ENCODE data around the gene CDC42EP1.
A peak's percentile ranks its signal among the peaks of the same experiment; 100 is the strongest.
"Not testable (repeated sequence)": the region's sequence is repeated elsewhere in the genome, so short reads cannot be mapped to it uniquely, and the experiment has no call there.

Gene CDC42EP1

GRCh38 chr22:37529652-37530345 lies 30.5 kb upstream of the CDC42EP1 start:
- FAIRE-seq (no peak), DNase-seq (ENCODE audit: extremely low spot score, insufficient read length, low read depth) (no peak)

DNA sequence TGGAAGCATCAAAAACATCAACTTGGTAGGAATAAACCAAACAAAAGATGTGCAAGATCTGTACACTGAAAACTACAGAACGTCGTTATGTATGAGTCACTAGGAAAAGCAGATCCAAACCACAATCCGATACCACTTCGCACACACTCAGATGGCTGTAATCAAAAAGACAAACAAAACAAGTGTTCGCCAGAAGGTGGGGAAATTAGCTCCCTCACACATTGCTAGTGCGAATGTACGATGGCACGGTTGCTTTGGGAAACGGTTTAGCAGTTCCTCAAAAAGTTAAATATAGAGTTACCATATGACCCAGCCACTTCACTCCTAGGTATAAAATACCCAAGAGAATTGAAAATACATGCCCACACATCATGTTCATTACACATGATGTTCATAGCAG lies 26.3 kb upstream of the CDC42EP1 start:
- peak; percentile 48 for FAIRE-seq
- DNase-seq (ENCODE audit: extremely low spot score, insufficient read length, low read depth), result no peak

GRCh38 chr22:37534445-37534844 lies 25.8 kb upstream of the CDC42EP1 start:
- FAIRE-seq, result no peak
- DNase-seq (ENCODE audit: extremely low spot score, insufficient read length, low read depth), result no peak

DNA sequence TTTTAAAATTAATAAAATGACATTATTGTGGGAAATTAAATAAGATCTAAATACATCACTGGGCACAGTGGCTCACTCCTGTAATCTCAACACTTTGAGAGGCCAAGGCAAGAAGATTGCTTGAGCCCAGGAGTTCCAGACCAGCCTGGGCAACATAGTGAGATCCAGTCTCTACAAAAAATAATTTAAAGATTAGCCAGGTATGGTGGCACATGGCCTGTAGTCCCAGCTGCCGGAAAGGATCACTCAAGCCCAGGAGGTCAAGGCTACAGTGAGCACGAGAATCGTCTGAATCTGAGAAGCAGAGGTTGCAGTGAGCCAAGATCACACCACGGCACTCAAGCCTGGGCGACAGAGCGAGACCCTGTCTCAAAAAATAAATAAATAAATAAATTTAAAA lies 25.1 kb upstream of the CDC42EP1 start:
- DNase-seq (ENCODE audit: extremely low spot score, insufficient read length, low read depth) (no peak), FAIRE-seq (no peak)

DNA sequence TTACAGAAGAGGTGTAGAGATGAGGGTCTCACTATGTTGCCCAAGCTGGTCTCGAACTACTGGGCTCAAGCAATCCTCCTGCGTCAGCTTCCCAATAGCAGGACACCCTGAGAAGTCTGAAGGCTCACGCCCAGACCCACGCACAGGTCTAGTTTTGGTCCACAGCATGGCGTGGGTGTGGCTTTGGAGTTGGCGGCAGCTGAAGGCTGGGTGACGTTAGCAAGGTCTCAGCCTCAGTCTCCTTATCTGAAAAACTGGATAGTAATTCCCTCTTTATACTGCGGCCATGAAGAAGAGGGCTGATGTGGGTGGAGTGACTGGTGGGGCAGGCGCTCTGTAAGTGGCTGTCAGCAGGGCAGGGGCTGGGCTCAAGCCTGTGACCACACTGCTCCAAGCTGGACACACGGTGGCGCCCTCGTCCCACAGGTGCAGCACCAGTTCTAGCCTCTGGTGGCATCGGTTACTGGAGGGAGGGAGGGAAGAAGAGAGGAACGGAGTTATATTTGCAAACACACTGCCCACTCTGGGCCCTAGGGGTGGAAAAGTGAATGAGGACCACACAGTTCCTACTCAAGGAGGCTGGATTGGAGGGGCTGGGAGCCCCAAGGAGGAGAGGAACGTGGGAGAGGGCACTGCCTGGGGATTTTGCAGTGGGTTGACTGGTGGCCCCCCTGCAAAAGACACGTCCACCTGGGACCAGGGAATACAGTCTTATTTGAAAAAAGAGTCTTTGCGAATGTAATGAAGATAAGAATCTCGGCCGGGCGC lies 21.5 kb upstream of the CDC42EP1 start:
- DNase-seq (ENCODE audit: extremely low spot score, insufficient read length, low read depth), result peak; percentile 87
- peak; percentile 96 for FAIRE-seq

GRCh38 chr22:37539790-37540189 lies 20.5 kb upstream of the CDC42EP1 start:
- FAIRE-seq; DNase-seq (ENCODE audit: extremely low spot score, insufficient read length, low read depth): not testable (repeated sequence)

- not testable (repeated sequence) for FAIRE-seq; DNase-seq (ENCODE audit: extremely low spot score, insufficient read length, low read depth)
Measured at GRCh38 chr22:37542416-37542815, 17.9 kb upstream of the CDC42EP1 start.

GRCh38 chr22:37542959-37543358 lies 17.3 kb upstream of the CDC42EP1 start:
- no peak for FAIRE-seq
- no peak for DNase-seq (ENCODE audit: extremely low spot score, insufficient read length, low read depth)

DNA sequence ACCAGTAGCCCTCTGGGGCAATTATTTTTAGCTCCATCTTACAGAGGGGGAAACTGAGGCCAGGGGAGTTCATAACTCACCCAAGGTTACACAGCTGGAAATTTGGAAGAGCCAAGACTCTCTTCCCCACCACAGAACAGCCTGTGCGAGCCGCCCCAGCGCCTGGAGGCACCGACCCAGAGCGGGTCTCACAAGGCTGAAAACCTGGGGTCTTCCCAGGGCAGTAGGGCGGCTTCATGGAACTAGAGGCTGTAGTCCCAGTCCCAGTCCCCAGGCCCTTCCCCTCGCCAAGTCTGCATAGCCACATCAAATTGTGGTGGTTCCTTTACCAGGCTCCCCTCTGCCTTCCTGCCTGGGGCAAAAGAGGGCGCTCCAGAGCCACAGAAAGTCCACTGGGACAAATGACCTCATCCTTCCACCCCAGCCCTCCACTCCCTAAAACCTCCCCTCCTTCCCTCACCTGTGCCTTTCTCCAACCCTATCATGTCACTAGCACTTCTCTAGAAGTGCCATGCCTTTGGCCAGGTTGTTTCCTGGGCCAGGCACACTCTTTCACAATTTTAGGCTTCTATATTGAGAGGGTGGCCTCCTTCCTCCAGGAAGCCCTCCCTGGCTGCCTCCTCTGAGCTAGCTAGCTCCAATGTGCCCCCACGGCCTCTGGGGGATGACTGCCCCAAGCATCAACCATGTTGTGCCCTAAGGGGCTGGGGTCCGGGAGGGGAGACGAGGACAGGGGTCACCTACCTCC lies 15.2 kb upstream of the CDC42EP1 start:
- DNase-seq (ENCODE audit: extremely low spot score, insufficient read length, low read depth) (no peak), FAIRE-seq (peak; percentile 33)

- DNase-seq (ENCODE audit: extremely low spot score, insufficient read length, low read depth), result no peak
Measured at GRCh38 chr22:37545703-37546436, 14.4 kb upstream of the CDC42EP1 start.

GRCh38 chr22:37546437-37547250 lies 13.6 kb upstream of the CDC42EP1 start:
- no peak for DNase-seq (ENCODE audit: extremely low spot score, insufficient read length, low read depth)
- FAIRE-seq, result no peak

More at GRCh38 chr22:37545703-37546436, 14.4 kb upstream of the CDC42EP1 start:
- no peak for FAIRE-seq

DNA sequence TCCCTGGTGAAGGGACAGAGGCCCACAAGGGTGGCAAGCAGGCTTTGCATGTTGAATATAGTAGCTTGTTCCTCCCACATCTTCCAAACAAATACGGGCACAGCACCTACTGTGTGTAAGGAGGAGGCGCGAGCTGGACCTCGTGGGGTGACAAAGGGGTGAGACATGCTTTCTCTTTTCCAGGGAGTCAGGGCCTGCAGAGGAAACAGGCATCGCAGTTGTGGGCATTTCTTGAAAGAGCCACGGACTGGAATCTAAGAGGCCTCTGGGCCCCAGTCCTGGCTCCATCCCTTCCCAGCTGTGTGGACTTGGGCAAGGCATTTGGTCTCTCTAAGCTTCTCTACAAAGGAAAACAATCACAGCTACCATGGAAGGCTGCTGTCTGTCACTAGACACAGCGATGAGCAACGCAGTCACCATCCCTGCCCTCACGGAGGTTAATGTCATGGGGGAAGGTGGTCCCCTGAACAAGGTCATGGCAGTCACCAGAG lies 13.0 kb upstream of the CDC42EP1 start:
- FAIRE-seq (no peak), DNase-seq (ENCODE audit: extremely low spot score, insufficient read length, low read depth) (no peak)

DNA sequence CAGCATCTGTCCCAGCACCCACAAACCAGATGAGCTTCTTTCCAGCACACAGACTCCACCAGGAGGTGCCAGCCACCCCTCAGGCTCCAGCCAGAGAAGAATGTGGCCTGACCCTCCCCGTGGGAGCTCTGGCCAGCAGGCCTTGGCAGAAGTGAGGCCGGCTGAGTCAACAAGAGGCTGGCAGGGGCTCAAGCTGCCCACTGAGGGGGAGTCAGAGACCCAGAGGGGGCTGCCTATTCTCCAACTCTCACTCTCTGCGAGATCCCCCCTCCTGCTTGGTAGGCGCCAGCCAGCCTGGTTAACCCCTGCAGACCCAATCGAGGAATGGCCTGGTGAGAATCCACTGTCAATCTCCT lies 10.6 kb upstream of the CDC42EP1 start:
- no peak for FAIRE-seq
- DNase-seq (ENCODE audit: extremely low spot score, insufficient read length, low read depth), result no peak

DNA sequence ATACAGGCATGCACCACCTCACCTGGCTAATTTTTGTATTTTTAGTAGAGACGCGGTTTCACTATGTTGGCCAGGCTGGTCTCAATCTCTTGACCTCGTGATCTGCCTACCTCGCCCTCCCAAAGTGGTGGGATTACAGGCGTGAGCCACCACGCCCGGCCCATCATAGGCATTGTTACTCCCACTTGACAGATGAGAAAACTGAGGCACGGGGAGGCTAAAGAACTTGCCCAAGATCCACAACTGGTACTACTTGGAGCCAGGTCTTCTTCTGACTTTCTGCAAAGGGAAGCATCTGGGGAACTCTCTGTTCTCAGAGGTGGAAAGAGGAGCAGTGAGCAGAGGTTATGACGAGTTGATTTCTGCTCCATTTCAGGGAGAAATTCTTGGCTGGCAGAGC lies 9.4 kb upstream of the CDC42EP1 start:
- not testable (repeated sequence) for FAIRE-seq; DNase-seq (ENCODE audit: extremely low spot score, insufficient read length, low read depth)

DNA sequence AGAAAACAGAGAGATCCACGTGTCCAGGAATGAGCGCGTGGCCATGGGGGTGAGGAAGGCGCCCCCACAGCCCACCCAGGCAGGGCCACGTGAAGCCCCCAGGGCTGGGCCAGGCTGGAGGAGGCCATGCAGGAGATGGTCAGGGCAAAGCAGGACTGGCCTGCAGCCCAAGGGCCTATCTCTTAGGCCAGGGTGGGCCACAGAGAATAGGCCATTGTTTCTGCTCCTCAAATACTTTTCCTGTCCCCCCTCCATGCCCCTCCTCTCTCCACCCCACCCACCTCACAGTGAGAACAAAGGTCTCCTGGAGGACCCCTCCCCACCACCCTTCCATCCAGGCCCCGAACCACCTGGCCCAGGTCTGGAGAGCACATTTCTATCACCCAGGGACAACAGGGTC lies 8.3 kb upstream of the CDC42EP1 start:
- DNase-seq (ENCODE audit: extremely low spot score, insufficient read length, low read depth) (no peak), FAIRE-seq (no peak)

GRCh38 chr22:37552524-37553163 lies 7.6 kb upstream of the CDC42EP1 start:
- FAIRE-seq (no peak), DNase-seq (ENCODE audit: extremely low spot score, insufficient read length, low read depth) (no peak)

DNA sequence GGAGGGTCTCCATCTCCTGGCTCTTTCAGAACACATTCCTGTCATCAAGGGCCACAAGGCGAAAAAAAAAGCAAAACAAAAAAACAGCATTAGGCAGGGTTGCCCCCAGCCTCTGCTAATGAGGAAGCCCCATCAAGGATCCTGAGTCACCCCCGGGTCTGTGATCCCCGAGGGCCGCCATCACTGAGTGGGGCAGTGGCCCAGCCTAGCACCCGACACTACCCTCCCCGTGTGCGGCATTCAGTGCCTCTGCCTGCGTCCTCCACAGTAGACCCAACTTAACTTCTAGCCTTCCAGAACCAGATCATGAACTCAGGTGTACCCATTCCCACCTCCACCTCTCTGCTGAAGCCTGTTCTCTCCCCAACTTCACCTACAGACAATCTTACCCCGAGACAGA lies 6.6 kb upstream of the CDC42EP1 start:
- no peak for DNase-seq (ENCODE audit: extremely low spot score, insufficient read length, low read depth)
- FAIRE-seq, result no peak

DNA sequence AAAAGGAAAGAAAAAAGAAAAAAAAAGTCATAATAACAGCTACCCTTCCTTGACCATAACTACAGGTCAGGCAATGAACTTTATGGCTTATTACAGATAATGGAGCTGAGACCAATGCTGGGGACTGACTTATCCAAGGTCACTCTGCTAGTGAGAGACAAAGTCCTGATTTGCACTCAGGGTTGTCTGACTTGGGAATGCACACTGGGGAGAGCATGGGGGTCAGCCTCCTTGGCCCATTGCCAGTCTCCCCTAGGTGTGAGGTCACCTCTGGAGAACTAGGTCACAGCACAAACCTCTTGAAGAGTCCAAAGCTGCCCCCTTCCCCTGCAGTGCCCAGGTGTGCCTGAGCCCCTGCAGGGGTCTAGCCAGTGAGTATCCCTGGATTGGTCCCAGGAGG lies 5.3 kb upstream of the CDC42EP1 start:
- FAIRE-seq, result no peak
- DNase-seq (ENCODE audit: extremely low spot score, insufficient read length, low read depth), result no peak

GRCh38 chr22:37556710-37557109 lies 3.6 kb upstream of the CDC42EP1 start:
- no peak for FAIRE-seq
- DNase-seq (ENCODE audit: extremely low spot score, insufficient read length, low read depth), result no peak

Data from GM18507 (cell line).